ENCODE results near the gene GTF2H4. TPM values are rescaled to one million over a fixed set of nuclear protein-coding genes. Genes with fewer than 3 reads are reported as not detected.

The GTF2H4 gene
- 12.4 and 22.3 TPM in 2 replicates for total RNA-seq

GRCh38 chr6:30907758-30908591 lies at the start of gene GTF2H4:
Gene GTF2H4 (plus strand): TSS chr6:30908207.

GRCh38 chr6:30883685-30884520 lies 24.1 kb upstream of the GTF2H4 start, which contains the start of gene DDR1:
Gene DDR1 (plus strand): TSS chr6:30884519. CDS start chr6:30888730, 4,211 bp downstream.

DNA sequence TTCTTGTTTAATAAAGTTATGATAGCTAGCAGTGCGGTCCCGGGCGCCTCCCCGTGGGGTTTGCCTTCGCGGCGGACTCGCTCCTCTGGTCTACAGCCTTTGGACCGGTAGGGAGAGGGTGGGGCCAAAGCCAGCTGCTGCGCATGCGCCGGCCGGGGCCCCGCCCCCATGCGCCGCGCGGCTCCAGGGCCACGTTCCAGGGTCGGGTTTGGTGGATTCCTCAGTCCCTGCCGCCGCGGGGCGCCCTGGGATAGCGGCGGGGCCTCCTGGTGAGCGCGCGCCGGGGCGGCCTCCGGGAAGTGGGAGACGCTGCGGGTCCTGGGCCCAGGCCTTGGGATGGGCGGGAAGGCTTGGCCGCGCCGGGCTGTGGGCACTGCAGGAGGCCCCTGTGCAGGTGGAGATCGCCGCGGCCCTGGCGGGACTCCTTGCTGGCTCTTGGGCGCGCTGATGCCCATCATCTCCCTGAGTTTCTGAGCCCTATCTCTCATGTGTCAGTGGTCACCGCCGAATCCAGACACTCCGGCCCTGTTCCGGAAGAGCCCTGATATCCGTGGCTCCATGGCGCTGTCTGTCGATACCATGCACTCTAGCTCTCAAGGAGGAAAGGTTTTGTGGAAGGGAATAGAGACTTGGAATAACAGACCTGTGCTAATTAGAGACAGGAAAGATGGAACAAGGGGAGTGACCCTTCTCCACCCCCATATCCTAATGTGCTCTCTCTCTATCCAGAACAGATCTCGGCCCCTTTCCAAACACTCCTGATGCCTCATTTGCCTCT lies 6.3 kb downstream of the GTF2H4 start, which contains the start of gene VARS2:
Gene VARS2 (plus strand): TSS at position 163 of the 778 bp plus-strand sequence. CDS start 599 bp downstream, at position 762.

DNA sequence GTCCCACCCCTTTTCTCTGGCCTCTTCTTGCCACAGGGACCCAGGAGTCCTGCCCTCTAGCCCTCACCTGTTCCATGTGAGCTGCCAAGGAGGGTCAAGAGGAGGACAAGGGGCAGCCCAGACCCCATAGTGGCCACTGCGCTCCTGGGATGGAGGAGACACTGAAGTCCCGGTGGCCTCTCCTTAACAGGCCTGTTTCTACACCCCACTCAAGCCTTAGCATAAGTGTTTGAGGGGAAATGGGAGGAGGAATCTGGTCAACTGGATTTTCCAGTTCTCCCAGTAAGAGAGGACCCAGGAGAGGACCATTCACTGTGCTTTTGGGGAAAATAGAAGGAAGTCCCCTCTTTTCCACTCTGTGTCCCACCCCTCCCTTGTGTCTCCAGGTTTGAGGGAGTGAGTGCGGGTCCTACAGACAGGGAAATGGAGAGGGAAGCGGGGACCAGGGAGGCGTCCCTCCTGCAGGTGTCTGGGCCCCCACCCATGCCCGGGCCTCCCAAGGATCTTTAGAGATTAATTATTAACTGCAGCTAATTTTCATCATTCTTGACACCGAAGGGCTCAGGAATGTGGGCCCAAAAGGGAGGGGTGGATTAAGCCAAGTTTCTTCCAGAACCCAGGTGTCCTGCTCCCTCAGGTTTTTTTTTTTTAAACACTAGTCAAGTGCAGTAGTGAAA lies 24.1 kb downstream of the GTF2H4 start, which contains the start of gene SFTA2:
Gene SFTA2 (minus strand): TSS at position 202 of the 677 bp plus-strand sequence. CDS start 74 bp downstream, at position 128.

GRCh38 chr6:30940361-30940986 lies 32.5 kb downstream of the GTF2H4 start, which contains the start of gene MUCL3:
Gene MUCL3 (plus strand): TSS chr6:30940973. CDS start chr6:30941000, 27 bp downstream.

Other genes with a start within 250 kb of the GTF2H4 start
- 27.4 and 34.2 TPM in 2 replicates for gene DHX16, start 235.2 kb upstream of the GTF2H4 start, total RNA-seq
- 42.7 and 51.6 TPM in 2 replicates for gene PPP1R18, start 221.6 kb upstream of the GTF2H4 start, total RNA-seq
- gene NRM, start 217.2 kb upstream of the GTF2H4 start, total RNA-seq = 7.2 and 10.3 TPM in 2 replicates
- 5.1 and 16.4 TPM in 2 replicates for gene MDC1, start 190.9 kb upstream of the GTF2H4 start, total RNA-seq
- 1,612 and 1,663 TPM in 2 replicates for gene TUBB, start 187.9 kb upstream of the GTF2H4 start, total RNA-seq
- 209 and 234 TPM in 2 replicates for gene FLOT1, start 165.5 kb upstream of the GTF2H4 start, total RNA-seq
- gene IER3, start 163.7 kb upstream of the GTF2H4 start, total RNA-seq = 45.0 and 49.6 TPM in 2 replicates
- 15.2 and 28.8 TPM in 2 replicates for gene DDR1, start 23.7 kb upstream of the GTF2H4 start, total RNA-seq
- 17.9 and 20.8 TPM in 2 replicates for gene VARS2, start 6.0 kb downstream of the GTF2H4 start, total RNA-seq
- not detected in 2 replicates for gene SFTA2, start 24.0 kb downstream of the GTF2H4 start, total RNA-seq
- gene MUCL3, start 32.8 kb downstream of the GTF2H4 start, total RNA-seq = not detected in 2 replicates
- gene MUC21, start 75.5 kb downstream of the GTF2H4 start, total RNA-seq = not detected in 2 replicates
- gene MUC22, start 102.3 kb downstream of the GTF2H4 start, total RNA-seq = not detected in 2 replicates
- not detected in 2 replicates for gene C6orf15, start 204.4 kb downstream of the GTF2H4 start, total RNA-seq
- 0.18 TPM in 1 of 2 replicates, not detected in the other for gene PSORS1C1, start 206.6 kb downstream of the GTF2H4 start, total RNA-seq
- gene CDSN, start 212.2 kb downstream of the GTF2H4 start, total RNA-seq = not detected in 2 replicates
- gene PSORS1C2, start 230.9 kb downstream of the GTF2H4 start, total RNA-seq = not detected in 2 replicates
- gene CCHCR1, start 249.6 kb downstream of the GTF2H4 start, total RNA-seq = 23.4 and 32.3 TPM in 2 replicates